GM23338 (cell line): ENCODE data around the gene RGS3. TPM values are rescaled to one million over a fixed set of nuclear protein-coding genes. Genes with fewer than 3 reads are reported as not detected.

Experiments
- ATAC-seq: fragments of 200-7000 bp; cut with Tn5 transposase; 3 replicates; pipeline ENCODE4 v1.9.1; 2020
- DNase-seq: peaks from one replicate; pipeline ENCODE4 v3.0.0-alpha.2; 2015; ENCODE audit warnings: low spot score
- H2AFZ ChIP-seq: fragments of 200-600 bp; sonication (generic); 2 replicates; pipeline ENCODE4 v1.8.0; 2016; ENCODE audit warnings: antibody characterized with exemption, mild to moderate bottlenecking, moderate library complexity
- H3F3A ChIP-seq: fragments of 200-600 bp; sonication (generic); replicated peaks from 2 replicates; pipeline ENCODE4 v1.8.0; 2017; ENCODE audit warnings: antibody characterized with exemption, mixed run types, low read depth
- H3K27ac ChIP-seq: fragments of 200-600 bp; sonication (generic); 2 replicates; pipeline ENCODE4 v1.6.1; 2016; ENCODE audit warnings: low read depth
- H3K27me3 ChIP-seq: fragments of 200-600 bp; sonication (generic); 2 replicates; pipeline ENCODE4 v1.8.0; 2016; ENCODE audit warnings: mild to moderate bottlenecking, mixed run types, moderate library complexity; ENCODE audit not compliant: insufficient read depth
- H3K36me3 ChIP-seq: fragments of 200-600 bp; sonication (generic); 2 replicates; pipeline ENCODE4 v1.8.0; 2016; ENCODE audit warnings: mild to moderate bottlenecking; ENCODE audit not compliant: insufficient read depth
- H3K4me1 ChIP-seq: fragments of 200-600 bp; sonication (generic); 2 replicates; pipeline ENCODE4 v1.8.0; 2016; ENCODE audit warnings: mild to moderate bottlenecking, moderate library complexity; ENCODE audit not compliant: insufficient read depth
- H3K4me2 ChIP-seq: fragments of 200-600 bp; sonication (generic); 2 replicates; pipeline ENCODE4 v1.7.1; 2017; ENCODE audit warnings: mixed run types
- H3K4me3 ChIP-seq: fragments of 200-600 bp; sonication (generic); 2 replicates; pipeline ENCODE4 v1.6.1; 2016; ENCODE audit warnings: mixed run types
- H3K79me2 ChIP-seq: fragments of 200-600 bp; sonication (generic); replicated peaks from 2 replicates; pipeline ENCODE4 v1.8.0; 2017; ENCODE audit warnings: mild to moderate bottlenecking; ENCODE audit not compliant: insufficient read depth
- H3K9me2 ChIP-seq: fragments of 200-600 bp; sonication (generic); 2 replicates; pipeline ENCODE4 v1.8.0; 2017; ENCODE audit not compliant: insufficient read depth
- H4K20me1 ChIP-seq: fragments of 200-600 bp; sonication (generic); replicated peaks from 2 replicates; pipeline ENCODE4 v1.8.0; 2017; ENCODE audit warnings: mild to moderate bottlenecking; ENCODE audit not compliant: insufficient read depth
- H3K27ac Mint-ChIP-seq: 2 replicates; pipeline ENCODE4 v1.8.0; 2020; ENCODE audit warnings: inconsistent platforms, mild to moderate bottlenecking, moderate library complexity, mixed read lengths
- H3K27me3 Mint-ChIP-seq: 3 replicates; pipeline ENCODE4 v1.8.0; 2022; ENCODE audit warnings: low read depth, mild to moderate bottlenecking, moderate library complexity, mixed read lengths, inconsistent platforms; ENCODE audit not compliant: insufficient read depth, poor library complexity
- H3K36me3 Mint-ChIP-seq: 3 replicates; pipeline ENCODE4 v1.8.0; 2021; ENCODE audit warnings: low read depth, mild to moderate bottlenecking, inconsistent platforms, moderate library complexity, mixed read lengths
- H3K4me1 Mint-ChIP-seq: 3 replicates; pipeline ENCODE4 v1.8.0; 2020; ENCODE audit warnings: mild to moderate bottlenecking, inconsistent platforms, mixed read lengths
- H3K4me3 Mint-ChIP-seq: 3 replicates; pipeline ENCODE4 v1.8.0; 2021; ENCODE audit warnings: moderate library complexity, mild to moderate bottlenecking, inconsistent platforms, mixed read lengths
- H3K9me3 Mint-ChIP-seq: 3 replicates; pipeline ENCODE4 v1.8.0; 2020; ENCODE audit warnings: moderate library complexity, mild to moderate bottlenecking, inconsistent platforms, mixed read lengths
- CREB1 ChIP-seq: fragments of 250-450 bp; sonication (Bioruptor Pico); IDR thresholded peaks from 2 replicates; pipeline ENCODE4 v1.5.0; 2020; ENCODE audit warnings: low read depth, mild to moderate bottlenecking, moderate library complexity
- EZH2phosphoT487 ChIP-seq: fragments of 200-600 bp; sonication (generic); IDR thresholded peaks from one replicate; pipeline ENCODE4 v1.8.1; 2018; ENCODE audit warnings: antibody characterized with exemption; ENCODE audit not compliant: unreplicated experiment
- NANOG ChIP-seq: IDR thresholded peaks from 2 replicates; pipeline ENCODE4 v1.6.1; 2016; ENCODE audit warnings: antibody characterized with exemption, borderline replicate concordance
- POLR2AphosphoS5 ChIP-seq: IDR thresholded peaks from 2 replicates; pipeline ENCODE4 v1.6.1; 2016; ENCODE audit warnings: antibody characterized with exemption, low read depth
- STAT1 ChIP-seq: IDR thresholded peaks from one replicate; pipeline ENCODE4 v1.6.1; 2016; ENCODE audit warnings: antibody characterized with exemption; ENCODE audit not compliant: unreplicated experiment
- ZNF114 ChIP-seq: fragments of 250-450 bp; sonication (Bioruptor Pico); IDR thresholded peaks from 2 replicates; pipeline ENCODE4 v1.5.0; 2020; ENCODE audit warnings: mild to moderate bottlenecking, moderate library complexity
- ZNF331 ChIP-seq: fragments of 250-450 bp; sonication (Bioruptor Pico); IDR thresholded peaks from 2 replicates; pipeline ENCODE4 v1.5.0; 2020; ENCODE audit warnings: low read depth, mild to moderate bottlenecking, moderate library complexity
- polyA plus RNA-seq: library from polyadenylated mRNA; unstranded; fragments of >200 nt; fragmentation: Nextera tagmentation; extraction: Ambion mirVana; gene quantifications from 2 replicates; pipeline ENCODE4 v1.2.1, GENCODE V29; 2016
- total RNA-seq: library from RNA; depleted of rRNA; stranded (reverse); fragments of >200 nt; shearing (Covaris generic); gene quantifications from 2 replicates; pipeline ENCODE4 v1.2.3, GENCODE V29; 2014
- TF ChIP-seq, protein P1 (sequence below), 2 experiments: fragments of 200-600 bp in 1 of 2; sonication (generic) in 1 of 2; conservative IDR thresholded peaks; 2 replicates each; pipeline versions ENCODE4 v1.5.1 to v1.6.1; 2016 to 2017; ENCODE audit warnings: antibody characterized with exemption in 2 of 2, low read depth in 2 of 2, mild to moderate bottlenecking in 2 of 2, moderate library complexity in 1 of 2
- TF ChIP-seq, protein P2 (sequence below): IDR thresholded peaks from one replicate; pipeline ENCODE4 v1.6.1; 2018; ENCODE audit warnings: antibody characterized with exemption; ENCODE audit not compliant: unreplicated experiment

RGS3 gene
- total and polyA plus RNA-seq, 2 experiments from 2014 or later = 14.2 to 24.3 TPM

DNA sequence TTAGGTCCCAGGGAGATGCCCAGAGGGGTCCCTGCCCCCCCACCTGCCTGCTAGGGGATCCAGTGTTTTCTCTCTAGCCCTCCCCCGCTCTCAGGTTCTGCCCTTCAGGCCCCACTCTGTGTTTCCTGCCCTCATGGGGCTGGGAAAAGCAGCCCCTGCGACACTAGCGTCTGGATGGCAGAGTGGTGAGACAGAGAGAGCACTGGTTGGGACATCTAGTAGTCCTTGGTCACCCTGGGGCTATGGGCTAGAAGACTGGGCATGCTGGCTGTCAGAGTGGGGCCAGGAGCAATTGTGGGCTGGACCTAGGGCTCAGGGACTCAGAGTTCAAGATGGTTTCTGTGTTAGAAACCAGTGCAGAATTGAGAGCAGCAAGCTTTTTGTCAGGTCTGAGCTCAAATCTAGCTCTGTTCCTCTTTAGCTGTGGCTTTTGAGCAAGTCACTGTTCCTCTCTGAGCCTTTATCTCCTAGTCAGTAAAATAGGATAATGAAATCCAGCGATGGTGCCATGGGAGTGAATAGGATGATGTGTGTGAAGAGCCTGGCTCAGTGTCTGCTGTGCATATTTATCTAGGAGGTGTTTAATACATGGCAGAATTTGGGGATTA, 39.0 kb downstream of the RGS3 start:
- no peak overlapping the region for H2AFZ ChIP-seq
- no peaks in the 10 kb centered on the region for H3K9me2 ChIP-seq
- H3K27me3 ChIP-seq = no peaks in the 10 kb centered on the region
- peak overlapping the region; percentile 50 for H3K4me2 ChIP-seq
- H3F3A ChIP-seq = no peaks in the 10 kb centered on the region
- peaks cover 15% of the 10 kb centered on the region for H3K27me3 Mint-ChIP-seq
- H3K27ac Mint-ChIP-seq = peak overlapping the region; percentile 36; the same call in 1 of the 2 replicates
- no peaks in the 10 kb centered on the region for H3K9me3 Mint-ChIP-seq
- H3K27ac ChIP-seq = no peak overlapping the region
- ATAC-seq = no peak
- DNase-seq = no peak
- no peaks in the 10 kb centered on the region for H3K79me2 ChIP-seq
- no peaks in the 10 kb centered on the region for H3K36me3 Mint-ChIP-seq
- H3K4me3 Mint-ChIP-seq = peak overlapping the region; percentile 59; the same call in 1 of the 3 replicates
- no peaks in the 10 kb centered on the region for H3K36me3 ChIP-seq
- H4K20me1 ChIP-seq = no peaks in the 10 kb centered on the region
- TF ChIP-seq NANOG = no peak
- peaks cover 48% of the 10 kb centered on the region for H3K4me1 Mint-ChIP-seq
- H3K4me3 ChIP-seq = peak overlapping the region; percentile 25; the same call in 1 of the 2 replicates
- peaks cover 18% of the 10 kb centered on the region for H3K4me1 ChIP-seq

DNA sequence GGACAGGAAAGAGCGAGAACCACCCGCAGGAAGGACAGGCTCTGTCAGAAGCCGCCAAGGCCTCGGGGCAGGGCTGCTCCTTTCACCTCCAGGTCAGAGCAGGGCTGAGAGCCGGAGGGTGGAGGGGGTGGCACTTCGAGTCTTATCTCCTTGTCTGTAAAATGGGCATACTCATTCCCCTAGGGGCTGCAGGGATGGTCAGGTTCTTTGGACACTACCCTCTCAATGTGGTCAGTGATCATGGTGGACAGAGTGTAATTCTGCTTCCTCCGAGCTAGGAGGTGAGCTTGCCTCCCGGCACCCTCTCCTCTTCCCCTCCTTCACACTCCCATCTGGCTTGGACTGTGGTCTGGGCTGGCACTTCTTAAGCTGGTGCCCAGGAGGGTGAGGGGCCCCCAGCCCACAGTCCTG, 39.6 kb downstream of the RGS3 start:
- peaks cover 17% of the 10 kb centered on the region for H3K27me3 Mint-ChIP-seq
- no peaks in the 10 kb centered on the region for H4K20me1 ChIP-seq
- H3K27ac Mint-ChIP-seq = peak overlapping the region; percentile 36; the same call in 1 of the 2 replicates
- H3K4me1 ChIP-seq = peaks cover 18% of the 10 kb centered on the region
- H3K79me2 ChIP-seq = no peaks in the 10 kb centered on the region
- H3K4me1 Mint-ChIP-seq = peaks cover 48% of the 10 kb centered on the region
- H3K4me3 ChIP-seq = no peak overlapping the region
- ATAC-seq (no peak), DNase-seq (no peak)
- H3K27me3 ChIP-seq = no peaks in the 10 kb centered on the region
- no peaks in the 10 kb centered on the region for H3K36me3 Mint-ChIP-seq
- TF ChIP-seq, protein P1, sequence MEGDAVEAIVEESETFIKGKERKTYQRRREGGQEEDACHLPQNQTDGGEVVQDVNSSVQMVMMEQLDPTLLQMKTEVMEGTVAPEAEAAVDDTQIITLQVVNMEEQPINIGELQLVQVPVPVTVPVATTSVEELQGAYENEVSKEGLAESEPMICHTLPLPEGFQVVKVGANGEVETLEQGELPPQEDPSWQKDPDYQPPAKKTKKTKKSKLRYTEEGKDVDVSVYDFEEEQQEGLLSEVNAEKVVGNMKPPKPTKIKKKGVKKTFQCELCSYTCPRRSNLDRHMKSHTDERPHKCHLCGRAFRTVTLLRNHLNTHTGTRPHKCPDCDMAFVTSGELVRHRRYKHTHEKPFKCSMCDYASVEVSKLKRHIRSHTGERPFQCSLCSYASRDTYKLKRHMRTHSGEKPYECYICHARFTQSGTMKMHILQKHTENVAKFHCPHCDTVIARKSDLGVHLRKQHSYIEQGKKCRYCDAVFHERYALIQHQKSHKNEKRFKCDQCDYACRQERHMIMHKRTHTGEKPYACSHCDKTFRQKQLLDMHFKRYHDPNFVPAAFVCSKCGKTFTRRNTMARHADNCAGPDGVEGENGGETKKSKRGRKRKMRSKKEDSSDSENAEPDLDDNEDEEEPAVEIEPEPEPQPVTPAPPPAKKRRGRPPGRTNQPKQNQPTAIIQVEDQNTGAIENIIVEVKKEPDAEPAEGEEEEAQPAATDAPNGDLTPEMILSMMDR (conservative IDR thresholded peaks at IDR 0.05; ENCODE audit: low read depth in 2 of 2) = no peak
- TF ChIP-seq POLR2AphosphoS5 (no peak), ZNF114 (no peak), EZH2phosphoT487 (no peak), ZNF331 (no peak), STAT1 (no peak), CREB1 (CRISPR knock-in tag) (no peak)
- TF ChIP-seq, protein P2, sequence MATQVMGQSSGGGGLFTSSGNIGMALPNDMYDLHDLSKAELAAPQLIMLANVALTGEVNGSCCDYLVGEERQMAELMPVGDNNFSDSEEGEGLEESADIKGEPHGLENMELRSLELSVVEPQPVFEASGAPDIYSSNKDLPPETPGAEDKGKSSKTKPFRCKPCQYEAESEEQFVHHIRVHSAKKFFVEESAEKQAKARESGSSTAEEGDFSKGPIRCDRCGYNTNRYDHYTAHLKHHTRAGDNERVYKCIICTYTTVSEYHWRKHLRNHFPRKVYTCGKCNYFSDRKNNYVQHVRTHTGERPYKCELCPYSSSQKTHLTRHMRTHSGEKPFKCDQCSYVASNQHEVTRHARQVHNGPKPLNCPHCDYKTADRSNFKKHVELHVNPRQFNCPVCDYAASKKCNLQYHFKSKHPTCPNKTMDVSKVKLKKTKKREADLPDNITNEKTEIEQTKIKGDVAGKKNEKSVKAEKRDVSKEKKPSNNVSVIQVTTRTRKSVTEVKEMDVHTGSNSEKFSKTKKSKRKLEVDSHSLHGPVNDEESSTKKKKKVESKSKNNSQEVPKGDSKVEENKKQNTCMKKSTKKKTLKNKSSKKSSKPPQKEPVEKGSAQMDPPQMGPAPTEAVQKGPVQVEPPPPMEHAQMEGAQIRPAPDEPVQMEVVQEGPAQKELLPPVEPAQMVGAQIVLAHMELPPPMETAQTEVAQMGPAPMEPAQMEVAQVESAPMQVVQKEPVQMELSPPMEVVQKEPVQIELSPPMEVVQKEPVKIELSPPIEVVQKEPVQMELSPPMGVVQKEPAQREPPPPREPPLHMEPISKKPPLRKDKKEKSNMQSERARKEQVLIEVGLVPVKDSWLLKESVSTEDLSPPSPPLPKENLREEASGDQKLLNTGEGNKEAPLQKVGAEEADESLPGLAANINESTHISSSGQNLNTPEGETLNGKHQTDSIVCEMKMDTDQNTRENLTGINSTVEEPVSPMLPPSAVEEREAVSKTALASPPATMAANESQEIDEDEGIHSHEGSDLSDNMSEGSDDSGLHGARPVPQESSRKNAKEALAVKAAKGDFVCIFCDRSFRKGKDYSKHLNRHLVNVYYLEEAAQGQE = no peak
- no peak overlapping the region for H3K4me3 Mint-ChIP-seq
- H3K4me2 ChIP-seq = no peak overlapping the region
- H3K27ac ChIP-seq = no peak overlapping the region
- H3F3A ChIP-seq = no peaks in the 10 kb centered on the region
- H3K9me3 Mint-ChIP-seq = no peaks in the 10 kb centered on the region
- no peak overlapping the region for H2AFZ ChIP-seq
- H3K9me2 ChIP-seq = no peaks in the 10 kb centered on the region
- no peaks in the 10 kb centered on the region for H3K36me3 ChIP-seq
